EH (cell line): ENCODE data around the gene OR51B5.
A peak's percentile ranks its signal among the peaks of the same experiment; 100 is the strongest.
"Not testable (repeated sequence)": the region's sequence is repeated elsewhere in the genome, so short reads cannot be mapped to it uniquely, and the experiment has no call there.

Experiments used
- DNase-seq: peaks from one replicate; pipeline ENCODE4 v3.0.0-alpha.2; 2015; ENCODE audit warnings: low read depth

Gene OR51B5

GRCh38 chr11:5335170-5335569 is 8.2 kb downstream of the OR51B5 start:
- no peak for DNase-seq

- DNase-seq = no peak
These were observed 19.1 kb downstream of the OR51B5 start, which contains the start of gene OR51B2 for GRCh38 chr11:5324197-5324596. OR51B2 (minus strand) TSS chr11:5324297; CDS start chr11:5324297, 0 bp downstream.

GRCh38 chr11:5317292-5317691 is 26.0 kb downstream of the OR51B5 start:
- no peak for DNase-seq

GRCh38 chr11:5313326-5314023 is 29.8 kb downstream of the OR51B5 start:
- peak; percentile 59 for DNase-seq

GRCh38 chr11:5310423-5310822 is 32.9 kb downstream of the OR51B5 start:
- no peak for DNase-seq

GRCh38 chr11:5307256-5308019 is 35.9 kb downstream of the OR51B5 start:
- peak; percentile 9 for DNase-seq

- DNase-seq = peak; percentile 49
These were observed 39.3 kb downstream of the OR51B5 start for GRCh38 chr11:5304046-5304445.

- DNase-seq = no peak
These were observed 39.7 kb downstream of the OR51B5 start for GRCh38 chr11:5303626-5304025.

- no peak for DNase-seq
These were observed 41.5 kb downstream of the OR51B5 start, which contains the start of gene OR51B4 for GRCh38 chr11:5301846-5302245. OR51B4 (minus strand) TSS chr11:5301946; CDS start chr11:5301946, 0 bp downstream.

GRCh38 chr11:5300251-5300650 is 43.1 kb downstream of the OR51B5 start:
- no peak for DNase-seq

GRCh38 chr11:5298451-5298850 is 44.9 kb downstream of the OR51B5 start:
- DNase-seq = no peak

GRCh38 chr11:5297721-5298323 is 45.5 kb downstream of the OR51B5 start:
- no peak for DNase-seq

GRCh38 chr11:5294342-5294995 is 48.9 kb downstream of the OR51B5 start:
- not testable (repeated sequence) for DNase-seq

- peak; percentile 42 for DNase-seq
These were observed 50.3 kb downstream of the OR51B5 start for GRCh38 chr11:5293028-5293427.
